ENCODE data around the gene GAS2L1. TPM values are rescaled to one million over a fixed set of nuclear protein-coding genes. Genes with fewer than 3 reads are reported as not detected.

GAS2L1 gene
- total and polyA plus RNA-seq, 3 donors from 2014 or later, result 84.9 to 197 (median 191) TPM

- 100% methylated on average over 1 to 2 of the region's 2 CpGs for WGBS, 2 donors
- TF ChIP-seq CTCF (IDR thresholded peaks at IDR 0.05), result no peak
- TF ChIP-seq POLR2A (IDR thresholded peaks at IDR 0.05), result no peak
- no peak for DNase-seq
- Histone ChIP-seq H3K9me3 (no peaks in the 10 kb centered on the region), H3K36me3 (ENCODE audit: low read depth, missing control alignments) (no peaks in the 10 kb centered on the region), H3K27me3 (no peaks in the 10 kb centered on the region), H3K27ac (no peak overlapping the region), H3K4me1 (peaks cover 7% of the 10 kb centered on the region), H3K4me3 (no peak overlapping the region)
- intact Hi-C loops (cut with DNase I; ENCODE audit: low total_unique reads), result no loop called here
Measured at GRCh38 chr22:29319072-29319471, 12.6 kb downstream of the GAS2L1 start.

DNA sequence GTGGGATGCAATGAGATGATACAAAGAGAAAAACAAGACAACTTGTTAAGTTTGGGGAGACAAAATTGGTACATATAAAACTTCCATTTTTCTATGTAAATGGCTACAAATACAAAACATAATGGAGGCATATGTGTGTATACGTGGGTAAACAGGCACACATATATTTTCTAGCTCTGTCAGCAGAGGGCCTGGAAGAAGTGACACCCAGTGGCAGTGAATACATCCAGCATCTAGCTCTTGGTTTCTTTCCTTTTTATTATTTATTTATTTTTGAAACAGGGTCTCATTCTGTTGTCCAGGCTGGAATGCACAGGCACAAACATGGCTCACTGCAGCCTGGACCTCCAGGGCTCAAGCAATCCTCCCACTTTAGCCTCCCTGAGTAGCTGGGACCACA is 14.1 kb downstream of the GAS2L1 start:
- intact Hi-C loops (cut with DNase I; ENCODE audit: low total_unique reads), result no loop called here
- H3K36me3 ChIP-seq (ENCODE audit: low read depth, missing control alignments), result no peaks in the 10 kb centered on the region

GRCh38 chr22:29323641-29324040 is 17.2 kb downstream of the GAS2L1 start:
- no peaks in the 10 kb centered on the region for H3K27me3 ChIP-seq
- no peaks in the 10 kb centered on the region for H3K9me3 ChIP-seq
- TF ChIP-seq CTCF (IDR thresholded peaks at IDR 0.05), result no peak
- TF ChIP-seq POLR2A (IDR thresholded peaks at IDR 0.05), result no peak
- peaks cover 6% of the 10 kb centered on the region for H3K4me1 ChIP-seq
- intact Hi-C loops (cut with DNase I; ENCODE audit: low total_unique reads), result no loop called here
- no peak overlapping the region for H3K27ac ChIP-seq
- no peak overlapping the region for H3K4me3 ChIP-seq
- H3K36me3 ChIP-seq (ENCODE audit: low read depth, missing control alignments), result no peaks in the 10 kb centered on the region
- DNase-seq, result no peak

More for the DNA sequence above, 14.1 kb downstream of the GAS2L1 start:
- 81 to 89% methylated on average over 1 of the region's 1 CpG for WGBS, 2 donors
- H3K27ac ChIP-seq, result no peak overlapping the region
- H3K4me3 ChIP-seq, result no peak overlapping the region
- H3K9me3 ChIP-seq, result no peaks in the 10 kb centered on the region
- H3K27me3 ChIP-seq, result no peaks in the 10 kb centered on the region
- TF ChIP-seq POLR2A (IDR thresholded peaks at IDR 0.05), result no peak
- no peak for TF ChIP-seq CTCF (IDR thresholded peaks at IDR 0.05)
- no peak for DNase-seq
- H3K4me1 ChIP-seq, result no peaks in the 10 kb centered on the region

- WGBS, 2 donors, result 87 to 90% methylated on average over 8 of the region's 8 CpGs
- no peak for DNase-seq
- no peaks in the 10 kb centered on the region for H3K9me3 ChIP-seq
- peaks cover 7% of the 10 kb centered on the region for H3K4me1 ChIP-seq
- no peaks in the 10 kb centered on the region for H3K27me3 ChIP-seq
- intact Hi-C loops (cut with DNase I; ENCODE audit: low total_unique reads), result no loop called here
- H3K36me3 ChIP-seq (ENCODE audit: low read depth, missing control alignments), result no peaks in the 10 kb centered on the region
- H3K27ac ChIP-seq, result no peak overlapping the region
- no peak overlapping the region for H3K4me3 ChIP-seq
- TF ChIP-seq POLR2A (IDR thresholded peaks at IDR 0.05) (no peak), CTCF (IDR thresholded peaks at IDR 0.05) (no peak)
Measured at GRCh38 chr22:29325356-29325755, 18.9 kb downstream of the GAS2L1 start.

DNA sequence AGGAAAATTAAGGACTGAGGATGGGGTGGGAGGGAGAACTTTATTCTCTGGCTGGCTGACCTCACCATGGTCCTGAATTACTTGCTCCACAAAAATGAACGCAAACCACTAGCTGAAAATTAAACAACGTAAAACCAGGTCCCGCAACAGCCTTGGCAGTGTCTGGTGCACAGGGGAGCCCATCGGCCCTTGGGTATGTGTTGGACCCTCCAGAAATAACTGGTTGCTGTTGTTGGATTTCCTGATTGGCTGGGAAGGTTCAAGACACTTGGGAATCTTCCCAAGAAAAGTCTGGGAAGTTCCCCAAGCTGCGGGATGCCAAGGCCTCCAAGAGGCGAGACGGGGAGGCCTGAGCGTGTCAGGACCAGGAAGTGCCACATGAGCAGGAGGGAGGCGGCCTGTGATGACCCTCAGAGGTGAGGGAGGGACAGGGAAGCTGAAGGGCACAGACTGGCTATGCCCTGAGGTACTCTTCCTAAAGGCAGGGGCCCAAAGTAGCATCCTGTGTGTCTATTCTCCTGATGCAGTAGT is 19.4 kb downstream of the GAS2L1 start:
- no peak for DNase-seq
- Histone ChIP-seq H3K4me1 (peaks cover 12% of the 10 kb centered on the region), H3K27me3 (no peaks in the 10 kb centered on the region), H3K4me3 (no peak overlapping the region), H3K36me3 (ENCODE audit: low read depth, missing control alignments) (no peaks in the 10 kb centered on the region), H3K9me3 (no peaks in the 10 kb centered on the region), H3K27ac (no peak overlapping the region)
- 46 to 70% methylated on average over 9 of the region's 9 CpGs for WGBS, 2 donors
- intact Hi-C loops (cut with DNase I; ENCODE audit: low total_unique reads), result no loop called here
- no peak for TF ChIP-seq POLR2A (IDR thresholded peaks at IDR 0.05)
- TF ChIP-seq CTCF (IDR thresholded peaks at IDR 0.05), result no peak
